SIG-M5 treated with dmso at 0.1 percent for 504 hours (cell line): Measurements from ENCODE around the gene CFAP300.

Experiments
- DNase-seq: peaks from one replicate; lab custom pipeline; 2025; ENCODE audit not compliant: unreplicated experiment; lab: John Stamatoyannopoulos, UW

The CFAP300 gene

DNA sequence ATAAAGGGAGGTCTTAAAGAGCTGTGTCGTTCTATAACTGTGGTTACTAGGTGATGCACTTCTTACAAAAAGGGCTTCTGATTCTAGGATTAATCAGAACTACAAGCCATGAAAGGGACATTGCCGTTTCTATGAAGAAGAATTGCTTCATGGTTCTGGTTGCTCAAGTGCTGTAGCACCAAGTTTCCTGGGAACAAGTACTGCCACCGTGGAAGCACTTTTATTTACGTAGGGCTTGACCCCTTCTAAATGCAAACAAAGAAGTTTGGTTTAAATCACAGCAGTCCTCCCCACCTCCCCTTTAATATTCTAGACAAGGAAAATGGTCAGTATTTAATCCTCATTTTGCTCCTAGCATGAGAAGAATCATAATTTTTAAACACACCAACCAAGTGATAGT lies 72.8 kb downstream of the CFAP300 start:
- no peak for DNase-seq

DNA sequence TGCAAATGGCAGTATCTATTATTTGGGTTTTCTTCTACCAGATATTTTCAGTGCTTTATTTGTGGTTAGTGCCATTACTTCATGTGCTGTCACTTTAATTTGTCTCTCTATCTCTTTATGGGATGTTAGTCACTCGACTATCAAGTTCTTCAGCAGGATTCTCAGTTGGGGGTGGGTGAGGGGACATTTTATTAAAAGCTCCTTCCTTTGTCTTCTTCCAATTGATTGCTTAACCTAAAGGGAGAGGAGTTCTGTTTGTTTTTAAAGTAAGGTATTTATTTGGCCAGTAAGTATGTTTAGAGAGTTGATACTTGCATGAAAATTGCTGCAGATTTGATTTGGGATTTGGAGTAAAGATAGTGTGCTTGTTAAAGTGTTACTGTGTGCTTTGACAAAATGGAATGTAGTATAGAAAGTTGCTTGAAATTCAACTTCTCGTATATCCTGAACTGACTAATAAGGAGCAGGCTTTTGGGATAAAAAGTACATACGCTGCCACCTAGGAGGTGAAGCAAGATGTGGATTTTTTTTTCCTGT lies 73.3 kb downstream of the CFAP300 start:
- DNase-seq: no peak

GRCh38 chr11:102121329-102121728 lies 74.1 kb downstream of the CFAP300 start:
- no peak for DNase-seq
